Epithelial cell of proximal tubule (primary cell): ENCODE data around the gene HBP1. TPM values are rescaled to one million over a fixed set of nuclear protein-coding genes. Genes with fewer than 3 reads are reported as not detected.

Experiments
- DNase-seq: peaks from one replicate; pipeline ENCODE4 v3.0.0-alpha.2; 2011; ENCODE audit warnings: low read depth
- H3K4me3 ChIP-seq: 2 replicates; pipeline ENCODE4 v1.5.1; 2011; ENCODE audit warnings: low read depth, mild to moderate bottlenecking, low read length
- total RNA-seq: library from RNA; depleted of rRNA; stranded (reverse); fragments of >200 nt; gene quantifications from 2 replicates; pipeline ENCODE4 v1.2.3, GENCODE V29; 2015
- TF ChIP-seq, protein P1 (sequence below): conservative IDR thresholded peaks from 2 replicates; pipeline ENCODE4 v1.5.1; 2012; ENCODE audit warnings: low read depth, mild to moderate bottlenecking, low read length

HBP1 gene
- total RNA-seq, 1 donor from 2014 or later, result 34.4 TPM

DNA sequence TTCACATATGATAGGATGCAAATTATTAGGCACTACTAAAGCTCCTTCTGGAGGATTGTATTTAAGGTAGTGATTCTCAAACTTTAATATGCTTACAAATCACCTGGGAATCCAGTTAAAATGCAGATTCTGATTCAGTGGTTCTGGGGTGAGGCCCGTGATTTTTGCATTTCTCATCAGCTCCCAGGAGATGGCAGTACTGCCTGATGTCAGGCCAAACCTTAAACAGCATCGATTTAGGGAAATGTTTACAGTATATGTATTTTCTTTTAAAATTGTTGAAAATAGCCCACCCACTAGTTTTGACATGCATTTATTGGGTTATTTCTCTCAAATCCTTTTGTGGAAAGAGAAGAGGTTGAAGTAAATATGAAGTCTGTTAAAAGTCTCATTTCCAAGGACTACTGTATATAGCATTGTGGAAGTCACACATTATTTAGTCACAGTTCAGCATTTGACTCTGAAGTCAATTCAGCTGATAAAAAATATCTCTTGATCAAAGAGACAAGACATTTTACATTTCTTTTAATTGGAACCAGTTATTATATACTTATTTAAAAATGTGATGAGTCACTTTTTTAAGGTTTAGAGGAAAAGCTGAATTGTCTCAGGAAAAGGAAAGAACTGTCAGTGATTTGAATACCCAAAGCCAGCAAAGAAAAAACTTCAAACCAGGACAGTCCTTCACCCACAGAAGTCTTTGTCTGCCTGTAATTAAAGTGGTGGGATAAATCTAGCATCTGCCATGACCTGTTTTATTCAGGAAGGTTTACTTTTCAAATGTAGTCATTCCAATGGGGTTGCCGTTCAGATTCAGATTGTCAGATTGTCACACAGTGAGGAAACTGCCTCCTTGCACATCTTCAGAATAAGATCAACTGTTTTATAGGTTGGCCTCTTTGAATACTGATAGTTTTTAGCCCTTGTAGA, 21.1 kb upstream of the HBP1 start:
- no peak overlapping the region for H3K4me3 ChIP-seq
- TF ChIP-seq, protein P1, sequence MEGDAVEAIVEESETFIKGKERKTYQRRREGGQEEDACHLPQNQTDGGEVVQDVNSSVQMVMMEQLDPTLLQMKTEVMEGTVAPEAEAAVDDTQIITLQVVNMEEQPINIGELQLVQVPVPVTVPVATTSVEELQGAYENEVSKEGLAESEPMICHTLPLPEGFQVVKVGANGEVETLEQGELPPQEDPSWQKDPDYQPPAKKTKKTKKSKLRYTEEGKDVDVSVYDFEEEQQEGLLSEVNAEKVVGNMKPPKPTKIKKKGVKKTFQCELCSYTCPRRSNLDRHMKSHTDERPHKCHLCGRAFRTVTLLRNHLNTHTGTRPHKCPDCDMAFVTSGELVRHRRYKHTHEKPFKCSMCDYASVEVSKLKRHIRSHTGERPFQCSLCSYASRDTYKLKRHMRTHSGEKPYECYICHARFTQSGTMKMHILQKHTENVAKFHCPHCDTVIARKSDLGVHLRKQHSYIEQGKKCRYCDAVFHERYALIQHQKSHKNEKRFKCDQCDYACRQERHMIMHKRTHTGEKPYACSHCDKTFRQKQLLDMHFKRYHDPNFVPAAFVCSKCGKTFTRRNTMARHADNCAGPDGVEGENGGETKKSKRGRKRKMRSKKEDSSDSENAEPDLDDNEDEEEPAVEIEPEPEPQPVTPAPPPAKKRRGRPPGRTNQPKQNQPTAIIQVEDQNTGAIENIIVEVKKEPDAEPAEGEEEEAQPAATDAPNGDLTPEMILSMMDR, result peak; percentile 80

DNA sequence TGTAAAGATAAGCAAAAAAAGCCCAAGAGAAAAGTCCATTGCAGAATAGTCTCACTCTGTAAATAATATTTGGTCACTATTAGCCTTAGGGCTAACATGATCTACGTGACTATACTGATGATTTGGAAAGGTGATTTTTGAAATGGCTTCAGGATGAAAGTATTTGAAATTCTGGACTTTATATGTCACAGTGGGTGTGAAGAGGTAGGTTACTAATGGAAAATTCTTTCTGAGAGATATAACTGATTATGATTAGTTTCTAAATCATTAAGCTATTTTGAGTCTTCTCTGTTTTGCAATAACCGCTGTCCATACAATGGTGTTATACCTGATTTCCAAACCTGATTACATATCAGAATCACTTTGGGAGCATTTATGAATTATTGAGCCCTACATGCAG, 20.1 kb upstream of the HBP1 start:
- TF ChIP-seq, protein P1, result no peak
- DNase-seq, result no peak
- H3K4me3 ChIP-seq, result no peak overlapping the region

More for the DNA sequence above, 21.1 kb upstream of the HBP1 start:
- DNase-seq, result no peak

DNA sequence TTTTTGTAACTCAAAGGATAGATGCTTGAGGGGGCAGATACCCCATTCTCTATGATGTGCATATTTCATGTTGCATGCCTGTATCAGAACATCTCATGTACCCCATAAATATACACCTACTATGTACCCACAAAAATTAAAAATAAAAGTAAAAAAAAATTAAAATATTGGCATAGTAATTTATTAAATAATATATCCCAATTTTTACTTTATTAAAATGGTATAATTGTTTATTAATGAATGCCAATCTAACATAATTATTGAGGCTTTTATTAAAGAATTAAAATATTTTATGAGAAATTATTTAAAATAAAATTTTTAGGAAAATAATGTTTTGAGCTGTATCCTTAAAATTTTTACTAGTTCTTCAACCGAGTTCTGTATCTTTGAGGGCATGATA, 18.9 kb upstream of the HBP1 start:
- TF ChIP-seq, protein P1, result no peak
- no peak overlapping the region for H3K4me3 ChIP-seq
- DNase-seq, result no peak

DNA sequence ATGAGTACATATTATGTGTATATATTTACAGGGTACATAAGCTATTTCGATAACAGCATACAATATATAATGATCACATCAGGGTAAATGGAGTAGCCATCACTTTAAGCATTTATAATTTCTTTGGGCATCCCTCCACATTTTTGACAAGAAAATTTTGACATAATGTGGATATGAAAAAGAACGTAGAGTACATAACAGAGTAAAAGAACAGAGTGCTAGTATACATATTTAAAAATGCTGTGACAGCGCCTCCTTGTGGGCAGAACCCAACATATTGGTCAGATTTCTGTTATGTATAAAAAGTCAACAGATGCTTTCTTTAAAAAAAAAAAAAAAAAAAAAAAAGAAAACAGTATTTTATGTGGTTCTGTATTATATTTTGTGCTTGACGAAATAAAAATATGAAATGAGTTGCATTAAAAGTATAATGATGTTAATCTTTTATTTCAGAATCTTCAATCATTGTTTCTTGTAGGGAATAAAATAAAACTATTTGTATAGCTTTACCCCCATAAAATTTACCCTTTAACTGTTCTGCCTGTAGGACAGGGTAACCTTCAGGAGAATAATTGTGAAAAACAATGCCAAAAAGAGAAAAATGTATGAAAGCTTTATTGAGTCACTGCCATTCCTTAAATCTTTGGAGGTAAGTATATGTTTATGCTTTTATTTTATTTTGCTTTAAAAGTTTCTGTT, 18.3 kb upstream of the HBP1 start:
- DNase-seq, result no peak

DNA sequence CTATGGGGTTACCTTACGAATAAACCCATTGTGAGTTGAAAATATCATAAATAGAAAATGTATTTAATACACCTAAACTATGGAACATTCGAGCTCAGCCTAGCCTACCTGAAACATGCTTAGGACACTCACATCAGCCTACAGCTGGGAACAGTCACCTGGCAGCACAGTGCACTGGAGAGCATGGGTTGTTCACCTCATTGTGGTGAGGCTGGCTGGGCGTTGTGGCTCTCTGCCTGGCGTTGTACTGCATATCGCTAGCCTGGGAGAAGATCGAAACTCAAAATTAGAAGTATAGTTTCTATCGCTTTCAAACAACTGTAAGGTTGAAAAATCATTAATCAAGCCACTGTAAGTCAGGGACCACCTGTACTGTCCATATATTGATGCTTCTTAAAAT, 17.3 kb upstream of the HBP1 start:
- TF ChIP-seq, protein P1, result no peak
- no peak for DNase-seq
- no peak overlapping the region for H3K4me3 ChIP-seq

More for the DNA sequence above, 18.3 kb upstream of the HBP1 start:
- TF ChIP-seq, protein P1, result peak; percentile 66
- no peak overlapping the region for H3K4me3 ChIP-seq

DNA sequence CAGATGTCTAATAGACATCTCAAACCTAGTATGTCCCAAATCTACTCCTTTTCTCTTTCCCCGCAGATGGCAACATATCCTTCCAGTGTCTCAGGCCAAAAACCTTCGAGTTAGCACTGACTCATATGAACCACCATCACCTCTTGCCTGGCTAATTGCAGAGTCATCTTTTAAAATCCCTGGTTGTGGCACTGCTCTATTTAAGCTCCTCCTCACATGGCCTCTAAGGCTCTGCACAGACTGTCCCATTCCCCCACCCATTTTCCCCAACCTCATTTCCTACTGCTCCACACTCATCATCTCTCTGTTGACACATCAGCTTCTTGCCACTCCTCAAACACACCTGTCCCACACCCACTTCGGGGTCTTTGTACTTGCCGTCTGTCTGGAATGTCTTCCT, 16.8 kb upstream of the HBP1 start:
- no peak overlapping the region for H3K4me3 ChIP-seq
- TF ChIP-seq, protein P1, result peak; percentile 43
- no peak for DNase-seq
